HCT116 (cell line): ENCODE data around the gene DRG2. TPM values are rescaled to one million over a fixed set of nuclear protein-coding genes. Genes with fewer than 3 reads are reported as not detected.
A peak's percentile ranks its signal among the peaks of the same experiment; 100 is the strongest.

ENCODE experiments used
- ATAC-seq: fragments of 200-7000 bp; cut with Tn5 transposase; 2 replicates; pipeline ENCODE4 v1.9.1; 2020; ENCODE audit warnings: mild to moderate bottlenecking, moderate library complexity
- BruUV-seq: library from RNA; stranded (reverse); fragments of 400-500 nt; replicated peaks from 2 replicates; lab custom pipeline; 2021; lab: Mats Ljungman, UMichigan
- CTCF ChIA-PET: fragments of 300-600 bp; sonication (Branson Sonifier 250); formaldehyde crosslinking; loops from one replicate; lab custom pipeline; 2021; ENCODE audit warnings: antibody characterized with exemption; lab: Charles Lee
- POLR2A ChIA-PET: fragments of 300-600, 350-600 bp; sonication (Branson Sonifier 250); formaldehyde crosslinking; loops from one replicate; lab custom pipeline; 2021; ENCODE audit warnings: antibody characterized with exemption; lab: Charles Lee
- RAD21 ChIA-PET, 2 experiments: fragments of 300-600 bp; sonication (Branson Sonifier 250); formaldehyde crosslinking; loops; one replicate each; lab custom pipeline; 2023; ENCODE audit warnings: low total read pairs in 2 of 2; ENCODE audit not compliant: uncharacterized antibody in 2 of 2, unreplicated experiment in 2 of 2, low non-redundant PET in 1 of 2; lab: Charles Lee
- DNase-seq: peaks from one replicate; pipeline ENCODE4 v3.0.0-alpha.2; 2010; ENCODE audit warnings: low read depth, low spot score
- H2AFZ ChIP-seq: fragments of 200-600 bp; shearing (Covaris generic), sonication (generic); 2 replicates; pipeline ENCODE4 v1.6.1; 2017; ENCODE audit warnings: low read depth, mixed run types, mixed read lengths, antibody characterized with exemption, low read length; ENCODE audit not compliant: poor library complexity, severe bottlenecking
- H3K27ac ChIP-seq: 2 replicates; pipeline ENCODE4 v1.5.1; 2012; ENCODE audit warnings: low read depth, low read length
- H3K27me3 ChIP-seq: fragments of 200-600 bp; sonication (generic); 2 replicates; pipeline ENCODE4 v1.6.1; 2016; ENCODE audit warnings: mixed run types, low read length, mixed read lengths; ENCODE audit not compliant: insufficient read depth
- H3K36me3 ChIP-seq, 2 experiments: fragments of 200-500 bp in 1 of 2; fragments of 200-600 bp in 1 of 2; sonication (Bioruptor generic) in 1 of 2; sonication (generic) in 1 of 2; 2 replicates each; pipeline versions ENCODE4 v1.5.1 to v1.6.1; 2014 to 2016; ENCODE audit warnings: low read length in 2 of 2, inconsistent platforms in 1 of 2, mixed read lengths in 1 of 2, mixed run types in 1 of 2; ENCODE audit not compliant: insufficient read depth in 2 of 2, control insufficient read depth in 1 of 2
- H3K4me1 ChIP-seq, 2 experiments: fragments of 200-600 bp in 1 of 2; sonication (generic) in 1 of 2; 2 replicates each; pipeline versions ENCODE4 v1.5.1 to v1.6.1; 2012 to 2017; ENCODE audit warnings: low read length in 2 of 2, inconsistent platforms in 1 of 2, mild to moderate bottlenecking in 1 of 2, mixed read lengths in 1 of 2, mixed run types in 1 of 2, moderate library complexity in 1 of 2; ENCODE audit not compliant: insufficient read depth in 2 of 2, control insufficient read depth in 1 of 2
- H3K4me2 ChIP-seq: fragments of 200-600 bp; sonication (generic); 2 replicates; pipeline ENCODE4 v1.6.1; 2017; ENCODE audit warnings: mixed run types, low read length, mixed read lengths
- H3K4me3 ChIP-seq, 2 experiments: fragments of 200-600 bp in 1 of 2; sonication (generic) in 1 of 2; replicated peaks in 1 of 2; 2 replicates each; pipeline ENCODE4 v1.5.1; 2011 to 2016; ENCODE audit warnings: low read length in 2 of 2, control low read depth in 1 of 2, low read depth in 1 of 2, mild to moderate bottlenecking in 1 of 2, mixed read lengths in 1 of 2, mixed run types in 1 of 2
- H3K79me2 ChIP-seq: fragments of 200-600 bp; sonication (generic); 2 replicates; pipeline ENCODE4 v1.6.1; 2017; ENCODE audit warnings: mild to moderate bottlenecking, mixed run types, low read length, moderate library complexity, mixed read lengths; ENCODE audit not compliant: insufficient read depth
- H3K9ac ChIP-seq: fragments of 200-600 bp; sonication (generic); 2 replicates; pipeline ENCODE4 v1.6.1; 2016; ENCODE audit warnings: low read length, mixed read lengths
- H3K9me2 ChIP-seq: fragments of 200-600 bp; sonication (generic), shearing (Covaris generic); 2 replicates; pipeline ENCODE4 v1.6.1; 2017; ENCODE audit warnings: mixed run types, mild to moderate bottlenecking, moderate library complexity; ENCODE audit not compliant: insufficient read depth
- H3K9me3 ChIP-seq, 2 experiments: fragments of 200-500 bp in 1 of 2; fragments of 200-600 bp in 1 of 2; sonication (Bioruptor generic) in 1 of 2; sonication (generic) in 1 of 2; 2 replicates each; pipeline ENCODE4 v1.6.1; 2014 to 2017; ENCODE audit warnings: low read length in 2 of 2, mixed read lengths in 2 of 2, inconsistent platforms in 1 of 2, low read depth in 1 of 2, mild to moderate bottlenecking in 1 of 2, mixed run types in 1 of 2, moderate library complexity in 1 of 2; ENCODE audit not compliant: control insufficient read depth in 1 of 2, insufficient read depth in 1 of 2
- H4K20me1 ChIP-seq: fragments of 200-600 bp; sonication (generic), shearing (Covaris generic); 2 replicates; pipeline ENCODE4 v1.6.1; 2017; ENCODE audit warnings: mixed run types, mild to moderate bottlenecking, moderate library complexity; ENCODE audit not compliant: insufficient read depth
- CBX3 ChIP-seq: IDR thresholded peaks from 2 replicates; pipeline ENCODE4 v1.6.1; 2012; ENCODE audit warnings: low read depth
- CEBPB ChIP-seq: IDR thresholded peaks from 2 replicates; pipeline ENCODE4 v1.6.1; 2012; ENCODE audit warnings: low read depth
- EGR1 ChIP-seq: IDR thresholded peaks from 2 replicates; pipeline ENCODE4 v1.6.1; 2012; ENCODE audit warnings: low read depth
- ELF1 ChIP-seq: IDR thresholded peaks from 2 replicates; pipeline ENCODE4 v1.6.1; 2012; ENCODE audit warnings: low read depth, borderline replicate concordance
- EZH2 ChIP-seq: fragments of 200-600 bp; sonication (generic); IDR thresholded peaks from 2 replicates; pipeline ENCODE4 v1.6.1; 2017; ENCODE audit warnings: antibody characterized with exemption, mixed run types
- EZH2phosphoT487 ChIP-seq: fragments of 200-600 bp; IDR thresholded peaks from 2 replicates; pipeline ENCODE4 v1.6.1; 2018; ENCODE audit warnings: antibody characterized with exemption, borderline replicate concordance
- FOSL1 ChIP-seq: IDR thresholded peaks from 2 replicates; pipeline ENCODE4 v1.6.1; 2012; ENCODE audit warnings: low read depth
- POLR2A ChIP-seq: IDR thresholded peaks from 2 replicates; pipeline ENCODE4 v1.7.0; 2011; ENCODE audit warnings: borderline replicate concordance; ENCODE audit not compliant: insufficient read depth, insufficient read length; ENCODE audit errors: extremely low read depth
- POLR2AphosphoS5 ChIP-seq: IDR thresholded peaks from 2 replicates; pipeline ENCODE4 v1.6.1; 2011; ENCODE audit warnings: mild to moderate bottlenecking, low read depth, low read length, moderate library complexity
- SIN3A ChIP-seq: IDR thresholded peaks from 2 replicates; pipeline ENCODE4 v1.6.1; 2012; ENCODE audit warnings: low read depth
- SRF ChIP-seq: IDR thresholded peaks from 2 replicates; pipeline ENCODE4 v1.6.1; 2012; ENCODE audit warnings: low read depth
- YY1 ChIP-seq: IDR thresholded peaks from 2 replicates; pipeline ENCODE4 v1.6.1; 2011; ENCODE audit warnings: low read length, low read depth, moderate library complexity, mild to moderate bottlenecking; ENCODE audit not compliant: insufficient replicate concordance; ENCODE audit errors: extremely low read depth
- ZFX ChIP-seq: fragments of 450-650 bp; IDR thresholded peaks from 2 replicates; pipeline ENCODE4 v1.6.1; 2017
- ZNF274 ChIP-seq: fragments of 200-500 bp; sonication (Bioruptor generic); IDR thresholded peaks from 2 replicates; pipeline ENCODE4 v1.6.1; 2014; ENCODE audit warnings: mild to moderate bottlenecking, low read depth, low read length, inconsistent platforms
- intact Hi-C: fragments of 100-400 bp; cut with micrococcal nuclease; formaldehyde crosslinking; loops from 2 replicates; pipeline ENCODE4 v1.10.0; 2022
- total RNA-seq: library from RNA; stranded (reverse); gene quantifications from one replicate; pipeline ENCODE4 v1.2.1, GENCODE V29; 2021; ENCODE audit not compliant: unreplicated experiment
- TF ChIP-seq, protein P1 (sequence below): IDR thresholded peaks from 2 replicates; pipeline ENCODE4 v1.6.1; 2012
- TF ChIP-seq, protein P2 (sequence below): IDR thresholded peaks from 2 replicates; pipeline ENCODE4 v1.6.1; 2011; ENCODE audit warnings: mild to moderate bottlenecking, low read length, moderate library complexity; ENCODE audit not compliant: insufficient replicate concordance; ENCODE audit errors: extremely low read depth
- TF ChIP-seq, protein P3 (sequence below): IDR thresholded peaks from 2 replicates; pipeline ENCODE4 v1.6.1; 2012; ENCODE audit warnings: low read depth
- TF ChIP-seq, protein P4 (sequence below): IDR thresholded peaks from 2 replicates; pipeline ENCODE4 v1.6.1; 2012

DRG2 gene
- total RNA-seq, 1 experiment from 2014 or later, result 41.0 TPM

DNA sequence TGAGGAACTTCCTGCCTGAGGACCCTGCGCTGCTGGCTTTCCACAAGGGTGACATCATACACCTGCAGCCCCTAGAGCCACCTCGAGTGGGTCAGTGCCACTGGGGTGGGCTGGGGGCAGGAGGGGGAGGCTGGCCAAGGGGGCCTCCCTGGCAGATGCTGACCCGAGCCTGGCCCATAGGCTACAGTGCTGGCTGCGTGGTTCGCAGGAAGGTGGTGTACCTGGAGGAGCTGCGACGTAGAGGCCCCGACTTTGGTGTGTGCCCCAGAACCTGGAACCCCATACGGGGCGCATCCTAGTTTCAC is 69.2 kb downstream of the DRG2 start:
- CTCF ChIA-PET, result no interaction called here
- peak overlapping the region; percentile 55 for H3K4me2 ChIP-seq

More for the DNA sequence above, 69.2 kb downstream of the DRG2 start:
- no peaks in the 10 kb centered on the region for H3K36me3 ChIP-seq
- ATAC-seq (no peak), DNase-seq (no peak)
- ChIA-PET RAD21 (no interaction called here), POLR2A (no interaction called here)
- TF ChIP-seq EZH2, result no peak
- TF ChIP-seq, protein P1, sequence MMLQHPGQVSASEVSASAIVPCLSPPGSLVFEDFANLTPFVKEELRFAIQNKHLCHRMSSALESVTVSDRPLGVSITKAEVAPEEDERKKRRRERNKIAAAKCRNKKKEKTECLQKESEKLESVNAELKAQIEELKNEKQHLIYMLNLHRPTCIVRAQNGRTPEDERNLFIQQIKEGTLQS, result no peak
- no peak for TF ChIP-seq SIN3A
- no peak for TF ChIP-seq YY1
- no peak for TF ChIP-seq ELF1
- no peak for TF ChIP-seq ZNF274
- TF ChIP-seq POLR2A, result no peak
- TF ChIP-seq, protein P2, sequence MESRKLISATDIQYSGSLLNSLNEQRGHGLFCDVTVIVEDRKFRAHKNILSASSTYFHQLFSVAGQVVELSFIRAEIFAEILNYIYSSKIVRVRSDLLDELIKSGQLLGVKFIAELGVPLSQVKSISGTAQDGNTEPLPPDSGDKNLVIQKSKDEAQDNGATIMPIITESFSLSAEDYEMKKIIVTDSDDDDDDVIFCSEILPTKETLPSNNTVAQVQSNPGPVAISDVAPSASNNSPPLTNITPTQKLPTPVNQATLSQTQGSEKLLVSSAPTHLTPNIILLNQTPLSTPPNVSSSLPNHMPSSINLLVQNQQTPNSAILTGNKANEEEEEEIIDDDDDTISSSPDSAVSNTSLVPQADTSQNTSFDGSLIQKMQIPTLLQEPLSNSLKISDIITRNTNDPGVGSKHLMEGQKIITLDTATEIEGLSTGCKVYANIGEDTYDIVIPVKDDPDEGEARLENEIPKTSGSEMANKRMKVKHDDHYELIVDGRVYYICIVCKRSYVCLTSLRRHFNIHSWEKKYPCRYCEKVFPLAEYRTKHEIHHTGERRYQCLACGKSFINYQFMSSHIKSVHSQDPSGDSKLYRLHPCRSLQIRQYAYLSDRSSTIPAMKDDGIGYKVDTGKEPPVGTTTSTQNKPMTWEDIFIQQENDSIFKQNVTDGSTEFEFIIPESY, result no peak
- no peak for TF ChIP-seq EZH2phosphoT487
- no peak for TF ChIP-seq FOSL1
- no peak for TF ChIP-seq EGR1
- TF ChIP-seq, protein P3, sequence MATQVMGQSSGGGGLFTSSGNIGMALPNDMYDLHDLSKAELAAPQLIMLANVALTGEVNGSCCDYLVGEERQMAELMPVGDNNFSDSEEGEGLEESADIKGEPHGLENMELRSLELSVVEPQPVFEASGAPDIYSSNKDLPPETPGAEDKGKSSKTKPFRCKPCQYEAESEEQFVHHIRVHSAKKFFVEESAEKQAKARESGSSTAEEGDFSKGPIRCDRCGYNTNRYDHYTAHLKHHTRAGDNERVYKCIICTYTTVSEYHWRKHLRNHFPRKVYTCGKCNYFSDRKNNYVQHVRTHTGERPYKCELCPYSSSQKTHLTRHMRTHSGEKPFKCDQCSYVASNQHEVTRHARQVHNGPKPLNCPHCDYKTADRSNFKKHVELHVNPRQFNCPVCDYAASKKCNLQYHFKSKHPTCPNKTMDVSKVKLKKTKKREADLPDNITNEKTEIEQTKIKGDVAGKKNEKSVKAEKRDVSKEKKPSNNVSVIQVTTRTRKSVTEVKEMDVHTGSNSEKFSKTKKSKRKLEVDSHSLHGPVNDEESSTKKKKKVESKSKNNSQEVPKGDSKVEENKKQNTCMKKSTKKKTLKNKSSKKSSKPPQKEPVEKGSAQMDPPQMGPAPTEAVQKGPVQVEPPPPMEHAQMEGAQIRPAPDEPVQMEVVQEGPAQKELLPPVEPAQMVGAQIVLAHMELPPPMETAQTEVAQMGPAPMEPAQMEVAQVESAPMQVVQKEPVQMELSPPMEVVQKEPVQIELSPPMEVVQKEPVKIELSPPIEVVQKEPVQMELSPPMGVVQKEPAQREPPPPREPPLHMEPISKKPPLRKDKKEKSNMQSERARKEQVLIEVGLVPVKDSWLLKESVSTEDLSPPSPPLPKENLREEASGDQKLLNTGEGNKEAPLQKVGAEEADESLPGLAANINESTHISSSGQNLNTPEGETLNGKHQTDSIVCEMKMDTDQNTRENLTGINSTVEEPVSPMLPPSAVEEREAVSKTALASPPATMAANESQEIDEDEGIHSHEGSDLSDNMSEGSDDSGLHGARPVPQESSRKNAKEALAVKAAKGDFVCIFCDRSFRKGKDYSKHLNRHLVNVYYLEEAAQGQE, result no peak
- TF ChIP-seq CEBPB, result no peak
- TF ChIP-seq POLR2AphosphoS5, result no peak
- TF ChIP-seq, protein P4, sequence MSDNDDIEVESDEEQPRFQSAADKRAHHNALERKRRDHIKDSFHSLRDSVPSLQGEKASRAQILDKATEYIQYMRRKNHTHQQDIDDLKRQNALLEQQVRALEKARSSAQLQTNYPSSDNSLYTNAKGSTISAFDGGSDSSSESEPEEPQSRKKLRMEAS, result no peak
- TF ChIP-seq SRF, result no peak
- no peak for TF ChIP-seq ZFX
- no peak for TF ChIP-seq CBX3
- H3K4me3 ChIP-seq, result no peak overlapping the region
- no peaks in the 10 kb centered on the region for H4K20me1 ChIP-seq
- intact Hi-C loops, result loop anchor here (2.0 kb wide), 1 partner anchor 16 kb away; no protein-coding TSS in a partner anchor
- no peak overlapping the region for H2AFZ ChIP-seq
- H3K27me3 ChIP-seq, result no peaks in the 10 kb centered on the region
- peaks cover 21 to 60% of the 10 kb centered on the region in 2 experiments for H3K4me1 ChIP-seq
- peak overlapping the region; percentile 34; the same call in 1 of the 2 replicates for H3K9ac ChIP-seq
- no TSS peak for BruUV-seq
- no peaks in the 10 kb centered on the region for H3K9me3 ChIP-seq
- H3K27ac ChIP-seq, result peak overlapping the region; percentile 40; the same call in 1 of the 2 replicates
- no peaks in the 10 kb centered on the region for H3K9me2 ChIP-seq
- H3K79me2 ChIP-seq, result no peaks in the 10 kb centered on the region
